HepG2 (cell line): ENCODE measurements around the gene DAPK3. TPM values are rescaled to one million over a fixed set of nuclear protein-coding genes. Genes with fewer than 3 reads are reported as not detected.
A peak's percentile ranks its signal among the peaks of the same experiment; 100 is the strongest.

Source experiments
- BHLHE40 ChIP-seq: IDR thresholded peaks from 2 replicates; pipeline ENCODE4 v1.6.1; 2011; ENCODE audit warnings: low read length, improper control_type of control experiment
- CEBPB ChIP-seq: IDR thresholded peaks from 2 replicates; pipeline ENCODE4 v1.6.1; 2011; ENCODE audit warnings: low read depth, low read length, improper control_type of control experiment, borderline replicate concordance
- ERF ChIP-seq: IDR thresholded peaks from 2 replicates; pipeline ENCODE4 v1.6.1; 2018; ENCODE audit warnings: missing biosample characterization, missing genetic modification reagents
- GZF1 ChIP-seq: sonication (generic); formaldehyde crosslinking; IDR thresholded peaks from 2 replicates; pipeline ENCODE4 v1.5.1; 2020; ENCODE audit warnings: mild to moderate bottlenecking, missing genetic modification reagents
- HMG20A ChIP-seq: IDR thresholded peaks from 2 replicates; pipeline ENCODE4 v1.6.1; 2016; ENCODE audit warnings: borderline replicate concordance
- RFX3 ChIP-seq: IDR thresholded peaks from 2 replicates; pipeline ENCODE4 v1.6.1; 2016; ENCODE audit warnings: missing biosample characterization, missing genetic modification reagents
- RFXANK ChIP-seq: IDR thresholded peaks from 2 replicates; pipeline ENCODE4 v1.6.1; 2016
- SNAPC2 ChIP-seq: sonication (generic); formaldehyde crosslinking; IDR thresholded peaks from 2 replicates; pipeline ENCODE4 v1.8.1; 2022; ENCODE audit warnings: mild to moderate bottlenecking, missing genetic modification reagents
- SSRP1 ChIP-seq: IDR thresholded peaks from 2 replicates; pipeline ENCODE4 v1.6.1; 2016; ENCODE audit warnings: control low read depth
- TBX3 ChIP-seq: fragments of 450-650 bp; IDR thresholded peaks from 2 replicates; pipeline ENCODE4 v1.6.1; 2017; ENCODE audit warnings: antibody characterized with exemption, mild to moderate bottlenecking, inconsistent platforms, borderline replicate concordance
- ZBTB42 ChIP-seq: sonication (generic); formaldehyde crosslinking; IDR thresholded peaks from 2 replicates; pipeline ENCODE4 v1.5.0; 2020; ENCODE audit warnings: mild to moderate bottlenecking, missing genetic modification reagents
- ZNF253 ChIP-seq: sonication (generic); formaldehyde crosslinking; IDR thresholded peaks from 2 replicates; pipeline ENCODE4 v1.8.0; 2022; ENCODE audit warnings: mild to moderate bottlenecking, missing genetic modification reagents, borderline replicate concordance
- ZNF282 ChIP-seq: fragments of 450-650 bp; IDR thresholded peaks from 2 replicates; pipeline ENCODE4 v1.6.1; 2018; ENCODE audit not compliant: partially characterized antibody
- ZSCAN29 ChIP-seq: sonication (generic); formaldehyde crosslinking; conservative IDR thresholded peaks from 2 replicates; pipeline ENCODE4 v1.4.0; 2020; ENCODE audit warnings: mild to moderate bottlenecking, missing genetic modification reagents
- polyA plus RNA-seq, 8 experiments: library from polyadenylated mRNA; depleted of rRNA in 3 of 8; stranded (reverse) in 7 of 8; unstranded in 1 of 8; fragments of >200 nt; fragmentation: Illumina TruSeq in 4 of 8; extraction: Trizol in 4 of 8; gene quantifications; 2 replicates each; pipeline versions ENCODE4 v1.2.1 to v1.2.3, GENCODE V29; 2011 to 2016; ENCODE audit warnings: low read depth in 4 of 8, missing spikeins in 1 of 8, mixed read lengths in 1 of 8; ENCODE audit not compliant: insufficient read depth in 1 of 8
- total RNA-seq, 5 experiments: library from RNA; depleted of rRNA; stranded (reverse); fragments of >200 nt; fragmentation: Illumina TruSeq; extraction: Trizol; gene quantifications; 2 replicates each; pipeline ENCODE4 v1.2.3, GENCODE V29; 2016; ENCODE audit warnings: low read depth in 1 of 5
- TF ChIP-seq, protein P1 (sequence below): sonication (generic); formaldehyde crosslinking; conservative IDR thresholded peaks from 2 replicates; pipeline ENCODE4 v1.8.1; 2023; ENCODE audit warnings: missing genetic modification reagents
- TF ChIP-seq, protein P2 (sequence below): sonication (generic); formaldehyde crosslinking; IDR thresholded peaks from 2 replicates; pipeline ENCODE4 v1.8.0; 2022; ENCODE audit warnings: low read depth, missing genetic modification reagents
- TF ChIP-seq, protein P3 (sequence below): sonication (generic); formaldehyde crosslinking; IDR thresholded peaks from 2 replicates; pipeline ENCODE4 v1.5.0; 2020; ENCODE audit warnings: mild to moderate bottlenecking, missing genetic modification reagents
- TF ChIP-seq, protein P4 (sequence below): sonication (generic); formaldehyde crosslinking; IDR thresholded peaks from 2 replicates; pipeline ENCODE4 v1.4.0; 2020; ENCODE audit warnings: missing genetic modification reagents; ENCODE audit errors: not compliant biosample characterization
- TF ChIP-seq, protein P5 (sequence below): sonication (generic); formaldehyde crosslinking; IDR thresholded peaks from 2 replicates; pipeline ENCODE4 v1.8.0; 2022; ENCODE audit warnings: mild to moderate bottlenecking, missing genetic modification reagents, borderline replicate concordance
- TF ChIP-seq, protein P6 (sequence below): IDR thresholded peaks from 2 replicates; pipeline ENCODE4 v1.6.1; 2016; ENCODE audit warnings: missing genetic modification reagents, missing compliant biosample characterization

The DAPK3 gene
- total and polyA plus RNA-seq, 2 of the 13 experiments (the other 11 are each of a cell fraction or from before 2014, with no cell fraction given), result 30.5 to 37.3 TPM

DNA sequence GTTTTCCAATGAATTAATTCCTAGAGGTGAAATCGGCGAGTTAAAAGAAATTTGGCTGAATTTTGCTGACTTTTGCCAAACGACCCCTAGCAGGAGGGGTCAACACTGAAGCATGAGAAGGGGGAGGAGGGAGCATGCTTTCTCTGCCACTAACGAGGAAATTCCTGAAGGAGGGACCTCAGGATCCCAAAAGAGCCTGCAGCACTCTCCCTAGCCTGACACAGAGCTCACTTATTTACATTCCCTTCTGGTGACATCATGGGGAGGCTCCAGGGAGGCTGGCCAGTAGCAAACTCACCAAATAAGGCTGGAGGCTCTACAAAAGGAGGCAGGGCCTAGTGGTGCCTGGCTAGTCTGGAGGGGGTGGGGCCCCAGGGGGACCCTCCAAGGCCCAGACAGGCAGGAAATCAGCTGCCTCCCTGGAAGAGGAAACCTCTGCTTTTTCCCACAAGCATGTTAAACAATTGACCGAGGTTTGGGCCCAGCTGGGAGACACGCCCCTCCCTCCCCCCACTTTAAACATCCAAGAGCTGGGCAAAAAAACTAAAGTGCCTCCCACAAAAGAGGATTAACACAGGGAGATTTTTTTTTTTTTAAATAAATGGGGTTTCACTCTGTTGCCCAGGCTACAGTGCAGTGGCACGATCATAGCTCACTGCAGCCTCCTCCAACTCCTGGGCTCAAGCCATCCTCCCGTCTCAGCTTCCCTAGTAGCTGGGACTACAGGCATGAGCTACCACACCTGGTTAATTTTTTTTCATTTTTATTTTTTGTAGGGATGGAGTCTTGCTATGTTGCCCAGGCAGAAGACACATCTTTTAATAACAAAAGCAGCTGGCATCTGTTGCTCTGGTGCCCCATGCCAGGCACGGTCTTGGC is 2.1 kb downstream of the DAPK3 start (continued):
- TF ChIP-seq ZNF282 (no peak), TBX3 (no peak), CEBPB (no peak), GZF1 (no peak), RFX3 (CRISPR knock-in tag) (no peak), ERF (CRISPR knock-in tag) (peak; percentile 67; the same call in 1 of the 2 replicates), BHLHE40 (no peak), ZSCAN29 (CRISPR knock-in tag) (no peak), ZNF253 (no peak), RFXANK (CRISPR knock-in tag) (no peak), ZBTB42 (CRISPR knock-in tag) (no peak), SNAPC2 (CRISPR knock-in tag) (no peak), HMG20A (CRISPR knock-in tag) (no peak), SSRP1 (CRISPR knock-in tag) (no peak)
- TF ChIP-seq, protein P1, sequence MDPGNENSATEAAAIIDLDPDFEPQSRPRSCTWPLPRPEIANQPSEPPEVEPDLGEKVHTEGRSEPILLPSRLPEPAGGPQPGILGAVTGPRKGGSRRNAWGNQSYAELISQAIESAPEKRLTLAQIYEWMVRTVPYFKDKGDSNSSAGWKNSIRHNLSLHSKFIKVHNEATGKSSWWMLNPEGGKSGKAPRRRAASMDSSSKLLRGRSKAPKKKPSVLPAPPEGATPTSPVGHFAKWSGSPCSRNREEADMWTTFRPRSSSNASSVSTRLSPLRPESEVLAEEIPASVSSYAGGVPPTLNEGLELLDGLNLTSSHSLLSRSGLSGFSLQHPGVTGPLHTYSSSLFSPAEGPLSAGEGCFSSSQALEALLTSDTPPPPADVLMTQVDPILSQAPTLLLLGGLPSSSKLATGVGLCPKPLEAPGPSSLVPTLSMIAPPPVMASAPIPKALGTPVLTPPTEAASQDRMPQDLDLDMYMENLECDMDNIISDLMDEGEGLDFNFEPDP, result no peak
- TF ChIP-seq, protein P2, sequence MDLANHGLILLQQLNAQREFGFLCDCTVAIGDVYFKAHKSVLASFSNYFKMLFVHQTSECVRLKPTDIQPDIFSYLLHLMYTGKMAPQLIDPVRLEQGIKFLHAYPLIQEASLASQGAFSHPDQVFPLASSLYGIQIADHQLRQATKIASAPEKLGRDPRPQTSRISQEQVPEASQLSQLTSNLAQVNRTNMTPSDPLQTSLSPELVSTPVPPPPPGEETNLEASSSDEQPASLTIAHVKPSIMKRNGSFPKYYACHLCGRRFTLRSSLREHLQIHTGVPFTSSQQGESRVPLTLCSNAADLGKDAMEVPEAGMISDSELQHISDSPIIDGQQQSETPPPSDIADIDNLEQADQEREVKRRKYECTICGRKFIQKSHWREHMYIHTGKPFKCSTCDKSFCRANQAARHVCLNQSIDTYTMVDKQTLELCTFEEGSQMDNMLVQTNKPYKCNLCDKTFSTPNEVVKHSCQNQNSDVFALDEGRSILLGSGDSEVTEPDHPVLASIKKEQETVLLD (CRISPR knock-in tag), result no peak
- TF ChIP-seq, protein P3, sequence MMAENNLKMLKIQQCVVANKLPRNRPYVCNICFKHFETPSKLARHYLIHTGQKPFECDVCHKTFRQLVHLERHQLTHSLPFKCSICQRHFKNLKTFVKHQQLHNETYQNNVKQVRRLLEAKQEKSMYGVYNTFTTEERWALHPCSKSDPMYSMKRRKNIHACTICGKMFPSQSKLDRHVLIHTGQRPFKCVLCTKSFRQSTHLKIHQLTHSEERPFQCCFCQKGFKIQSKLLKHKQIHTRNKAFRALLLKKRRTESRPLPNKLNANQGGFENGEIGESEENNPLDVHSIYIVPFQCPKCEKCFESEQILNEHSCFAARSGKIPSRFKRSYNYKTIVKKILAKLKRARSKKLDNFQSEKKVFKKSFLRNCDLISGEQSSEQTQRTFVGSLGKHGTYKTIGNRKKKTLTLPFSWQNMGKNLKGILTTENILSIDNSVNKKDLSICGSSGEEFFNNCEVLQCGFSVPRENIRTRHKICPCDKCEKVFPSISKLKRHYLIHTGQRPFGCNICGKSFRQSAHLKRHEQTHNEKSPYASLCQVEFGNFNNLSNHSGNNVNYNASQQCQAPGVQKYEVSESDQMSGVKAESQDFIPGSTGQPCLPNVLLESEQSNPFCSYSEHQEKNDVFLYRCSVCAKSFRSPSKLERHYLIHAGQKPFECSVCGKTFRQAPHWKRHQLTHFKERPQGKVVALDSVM, result peak; percentile 99
- TF ChIP-seq, protein P4, sequence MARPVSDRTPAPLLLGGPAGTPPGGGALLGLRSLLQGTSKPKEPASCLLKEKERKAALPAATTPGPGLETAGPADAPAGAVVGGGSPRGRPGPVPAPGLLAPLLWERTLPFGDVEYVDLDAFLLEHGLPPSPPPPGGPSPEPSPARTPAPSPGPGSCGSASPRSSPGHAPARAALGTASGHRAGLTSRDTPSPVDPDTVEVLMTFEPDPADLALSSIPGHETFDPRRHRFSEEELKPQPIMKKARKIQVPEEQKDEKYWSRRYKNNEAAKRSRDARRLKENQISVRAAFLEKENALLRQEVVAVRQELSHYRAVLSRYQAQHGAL (CRISPR knock-in tag), result no peak
- TF ChIP-seq, protein P5, sequence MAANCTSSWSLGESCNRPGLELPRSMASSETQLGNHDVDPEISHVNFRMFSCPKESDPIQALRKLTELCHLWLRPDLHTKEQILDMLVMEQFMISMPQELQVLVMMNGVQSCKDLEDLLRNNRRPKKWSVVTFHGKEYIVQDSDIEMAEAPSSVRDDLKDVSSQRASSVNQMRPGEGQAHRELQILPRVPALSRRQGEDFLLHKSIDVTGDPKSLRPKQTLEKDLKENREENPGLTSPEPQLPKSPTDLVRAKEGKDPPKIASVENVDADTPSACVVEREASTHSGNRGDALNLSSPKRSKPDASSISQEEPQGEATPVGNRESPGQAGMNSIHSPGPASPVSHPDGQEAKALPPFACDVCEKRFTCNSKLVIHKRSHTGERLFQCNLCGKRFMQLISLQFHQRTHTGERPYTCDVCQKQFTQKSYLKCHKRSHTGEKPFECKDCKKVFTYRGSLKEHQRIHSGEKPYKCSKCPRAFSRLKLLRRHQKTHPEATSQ, result no peak
- TF ChIP-seq, protein P6, sequence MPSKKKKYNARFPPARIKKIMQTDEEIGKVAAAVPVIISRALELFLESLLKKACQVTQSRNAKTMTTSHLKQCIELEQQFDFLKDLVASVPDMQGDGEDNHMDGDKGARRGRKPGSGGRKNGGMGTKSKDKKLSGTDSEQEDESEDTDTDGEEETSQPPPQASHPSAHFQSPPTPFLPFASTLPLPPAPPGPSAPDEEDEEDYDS (CRISPR knock-in tag), result peak; percentile 50; the same call in 1 of the 2 replicates
